Activated CD4-positive, alpha-beta T cell treated with anti-CD3 and anti-CD28 coated beads for 24 hours (primary cell): Measurements from ENCODE around the gene TSFM.

Source experiments
- DNase-seq, 2 donors: peaks; one replicate each; pipeline ENCODE4 v3.0.0-alpha.2; 2020; ENCODE audit warnings: low read depth in 2 of 2

TSFM gene

GRCh38 chr12:57779736-57780135, 2.9 kb upstream of the TSFM start:
- no peak for DNase-seq

- DNase-seq: no peak
Measured at GRCh38 chr12:57780284-57780897, 2.2 kb upstream of the TSFM start.

- DNase-seq: no peak
Measured at GRCh38 chr12:57781244-57781643, 1.3 kb upstream of the TSFM start.

- DNase-seq: no peak
Measured at GRCh38 chr12:57781801-57782200, 786 bp upstream of the TSFM start.

GRCh38 chr12:57782243-57782607, 362 bp upstream of the TSFM start:
- no peak for DNase-seq

GRCh38 chr12:57783466-57783801, 847 bp downstream of the TSFM start:
- no peak for DNase-seq

GRCh38 chr12:57783861-57784260, 1.3 kb downstream of the TSFM start:
- no peak for DNase-seq

- DNase-seq: no peak
Measured at GRCh38 chr12:57793920-57794319, 11.3 kb downstream of the TSFM start.

GRCh38 chr12:57795354-57795753, 12.8 kb downstream of the TSFM start:
- DNase-seq: no peak

GRCh38 chr12:57796996-57797395, 14.4 kb downstream of the TSFM start:
- no peak for DNase-seq

- no peak for DNase-seq
Measured at GRCh38 chr12:57797933-57798332, 15.3 kb downstream of the TSFM start.

- no peak for DNase-seq
Measured at GRCh38 chr12:57800965-57801364, 18.4 kb downstream of the TSFM start.

- DNase-seq: no peak
Measured at GRCh38 chr12:57802607-57803006, 20.0 kb downstream of the TSFM start.

- DNase-seq: peak; percentile 7 to 12
Measured at GRCh38 chr12:57803319-57803893, 20.8 kb downstream of the TSFM start.

GRCh38 chr12:57806677-57807076, 24.1 kb downstream of the TSFM start:
- no peak for DNase-seq

- no peak for DNase-seq
Measured at GRCh38 chr12:57807285-57807684, 24.7 kb downstream of the TSFM start.

- no peak for DNase-seq
Measured at GRCh38 chr12:57808351-57808750, 25.8 kb downstream of the TSFM start.

- no peak for DNase-seq
Measured at GRCh38 chr12:57809425-57809824, 26.8 kb downstream of the TSFM start.

GRCh38 chr12:57810450-57810849, 27.9 kb downstream of the TSFM start:
- no peak for DNase-seq

- no peak for DNase-seq
Measured at GRCh38 chr12:57811028-57811755, 28.6 kb downstream of the TSFM start.

GRCh38 chr12:57813111-57813970, 30.8 kb downstream of the TSFM start:
- no peak for DNase-seq

- DNase-seq: no peak
Measured at GRCh38 chr12:57813971-57814772, 31.6 kb downstream of the TSFM start.
